Pancreas (tissue), 10 donors: ENCODE results near the gene GPR137. TPM values are rescaled to one million over a fixed set of nuclear protein-coding genes. Genes with fewer than 3 reads are reported as not detected.
"Not testable (repeated sequence)": the region's sequence is repeated elsewhere in the genome, so short reads cannot be mapped to it uniquely, and the experiment has no call there.

Experiments used
- ATAC-seq, 4 donors: fragments of 200-7000 bp; cut with Tn5 transposase; one replicate each; pipeline versions ENCODE4 v1.8.0 to v1.9.1; 2020; ENCODE audit warnings: mild to moderate bottlenecking in 4 of 4, moderate library complexity in 4 of 4
- DNase-seq, 6 donors: peaks; one replicate each; pipeline ENCODE4 v3.0.0-alpha.2; 2020
- FAIRE-seq: peaks from 2 replicates; lab custom pipeline; 2012; peaks lifted over from hg19 to GRCh38; lab: Jason Lieb, UNC
- H3K27ac ChIP-seq, 4 donors: fragments of 200-600 bp; sonication (generic); 1 replicate in 3 of 4; 2 replicates in 1 of 4; pipeline versions ENCODE4 v1.5.0 to v1.8.0; 2020
- H3K27me3 ChIP-seq, 4 donors: fragments of 200-600 bp; one replicate each; pipeline ENCODE4 v1.8.0; 2021
- H3K36me3 ChIP-seq, 3 donors: fragments of 200-600 bp; sonication (generic) in 1 of 3; one replicate each; pipeline versions ENCODE4 v1.5.0 to v1.8.0; 2020 to 2021
- H3K4me1 ChIP-seq, 3 donors: fragments of 200-600 bp; one replicate each; pipeline ENCODE4 v1.8.0; 2021
- H3K4me3 ChIP-seq, 4 donors: fragments of 200-600 bp; sonication (generic) in 2 of 4; one replicate each; pipeline versions ENCODE4 v1.5.0 to v1.8.0; 2020 to 2021
- H3K9me3 ChIP-seq, 4 donors: fragments of 200-600 bp; one replicate each; pipeline ENCODE4 v1.8.0; 2021
- WGBS, 2 donors: extraction: QIAGEN DNeasy Blood & Tissue Kit; methylation state at CpG; one replicate each; pipeline ENCODE4 v1.1.7; 2013; 5-methylcytosine and 5-hydroxymethylcytosine counted together
- intact Hi-C, 3 donors: fragments of 100-400 bp; cut with DNase I; formaldehyde crosslinking; loops; one replicate each; pipeline versions ENCODE4 v1.11.1 to v1.14.2; 2022
- polyA plus RNA-seq, 2 donors: library from polyadenylated mRNA; stranded (reverse); fragments of 200-250 nt; gene quantifications; one replicate each; pipeline ENCODE4 v1.2.3, GENCODE V29; 2013
- total RNA-seq, 6 donors: library from RNA; stranded (reverse); fragmentation: NEBNext Ultra II Directional in 4 of 6; extraction: Animal tissue kit (Norgen Biotek cat#: 25700) in 4 of 6; gene quantifications; one replicate each; pipeline versions ENCODE4 v1.2.1 to v1.2.4, GENCODE V29; 2021 to 2023
- TF ChIP-seq, protein P1 (sequence below), 4 donors: fragments of 200-600 bp; sonication (generic) in 3 of 4; IDR thresholded peaks; one replicate each; pipeline versions ENCODE4 v1.5.0 to v1.8.0; 2021; ENCODE audit warnings: antibody characterized with exemption in 4 of 4
- donor health status: healthy with polysubstance abuse.
- donor health status: DM: no; HTN: no; CAD: no; lungs with moderate emphysema.
- donor health status: DM: no; HTN: no; CAD: no.
- donor health status: control.
- donor health status: control.
- donor health status: Bipolar disorder and iron deficiency.
- donor health status: DM: yes; HTN: yes; CAD: no.
- donor health status: DM: no; HTN: no; CAD: no.
- donor health status: DM: no; HTN: no; CAD: no.
- donor health status: DM: yes; HTN: yes; CAD: no.

GPR137 gene
- total and polyA plus RNA-seq, 8 donors = 7.1 to 27.9 (median 14.0) TPM

DNA sequence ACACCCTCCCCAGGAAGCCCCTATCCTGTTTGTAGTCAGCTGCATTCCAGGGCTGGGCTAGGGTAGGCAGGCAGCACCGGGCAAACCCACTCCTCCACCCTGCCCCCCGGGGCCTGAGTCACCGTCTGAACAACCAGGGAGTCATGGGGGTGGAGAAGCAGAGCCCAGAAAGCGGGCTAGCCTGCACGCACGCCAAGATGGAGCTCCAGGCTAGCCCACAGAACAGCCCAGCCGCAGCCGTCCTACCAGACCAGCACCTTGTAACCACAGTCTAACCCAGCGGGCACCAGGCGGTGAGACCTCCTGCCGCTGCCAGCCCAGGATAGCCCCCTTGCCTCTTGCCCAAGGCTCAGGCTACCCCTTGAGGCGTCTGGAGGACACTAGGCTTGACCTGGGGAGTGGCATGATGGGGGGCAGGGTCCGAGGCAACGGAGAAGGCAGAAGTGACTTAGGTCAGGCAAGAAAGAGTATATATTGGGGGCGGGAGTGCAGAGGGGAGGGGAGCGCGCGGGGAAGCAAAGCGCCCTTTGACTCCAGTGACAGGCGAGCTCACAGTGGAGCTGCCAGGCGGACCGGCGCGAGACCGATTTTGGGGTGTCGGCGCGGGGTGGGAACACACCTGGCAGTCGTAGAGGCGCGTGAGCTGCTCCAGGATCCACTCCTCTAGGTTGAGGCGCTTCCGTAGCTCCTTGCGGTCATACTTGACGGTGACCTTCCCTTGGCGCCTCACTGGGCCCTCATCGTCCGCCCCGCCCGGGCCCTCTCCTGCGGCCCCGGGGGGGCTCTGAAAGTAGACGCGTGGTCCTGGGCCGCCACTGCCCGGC is 39.6 kb upstream of the GPR137 start:
- peak overlapping the region; percentile 35 to 75 (median 62) for H3K4me3 ChIP-seq
- intact Hi-C loops = no loop called here
- TF ChIP-seq, protein P1, sequence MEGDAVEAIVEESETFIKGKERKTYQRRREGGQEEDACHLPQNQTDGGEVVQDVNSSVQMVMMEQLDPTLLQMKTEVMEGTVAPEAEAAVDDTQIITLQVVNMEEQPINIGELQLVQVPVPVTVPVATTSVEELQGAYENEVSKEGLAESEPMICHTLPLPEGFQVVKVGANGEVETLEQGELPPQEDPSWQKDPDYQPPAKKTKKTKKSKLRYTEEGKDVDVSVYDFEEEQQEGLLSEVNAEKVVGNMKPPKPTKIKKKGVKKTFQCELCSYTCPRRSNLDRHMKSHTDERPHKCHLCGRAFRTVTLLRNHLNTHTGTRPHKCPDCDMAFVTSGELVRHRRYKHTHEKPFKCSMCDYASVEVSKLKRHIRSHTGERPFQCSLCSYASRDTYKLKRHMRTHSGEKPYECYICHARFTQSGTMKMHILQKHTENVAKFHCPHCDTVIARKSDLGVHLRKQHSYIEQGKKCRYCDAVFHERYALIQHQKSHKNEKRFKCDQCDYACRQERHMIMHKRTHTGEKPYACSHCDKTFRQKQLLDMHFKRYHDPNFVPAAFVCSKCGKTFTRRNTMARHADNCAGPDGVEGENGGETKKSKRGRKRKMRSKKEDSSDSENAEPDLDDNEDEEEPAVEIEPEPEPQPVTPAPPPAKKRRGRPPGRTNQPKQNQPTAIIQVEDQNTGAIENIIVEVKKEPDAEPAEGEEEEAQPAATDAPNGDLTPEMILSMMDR (IDR thresholded peaks at IDR 0.05) = no peak
- peak; percentile 84 to 92 (median 88) for DNase-seq
- peak overlapping the region; percentile 76 to 89 (median 83) for H3K27ac ChIP-seq
- H3K4me1 ChIP-seq = peaks cover 0 to 24% (median 17%) of the 10 kb centered on the region in 3 donors
- peak; percentile 8 to 22 (median 17) for ATAC-seq
- H3K36me3 ChIP-seq = no peaks in the 10 kb centered on the region
- no peaks in the 10 kb centered on the region for H3K9me3 ChIP-seq
- no peaks in the 10 kb centered on the region for H3K27me3 ChIP-seq
- FAIRE-seq = no peak
- 1% methylated on average over 31 to 46 of the region's 46 CpGs for WGBS, 2 donors

DNA sequence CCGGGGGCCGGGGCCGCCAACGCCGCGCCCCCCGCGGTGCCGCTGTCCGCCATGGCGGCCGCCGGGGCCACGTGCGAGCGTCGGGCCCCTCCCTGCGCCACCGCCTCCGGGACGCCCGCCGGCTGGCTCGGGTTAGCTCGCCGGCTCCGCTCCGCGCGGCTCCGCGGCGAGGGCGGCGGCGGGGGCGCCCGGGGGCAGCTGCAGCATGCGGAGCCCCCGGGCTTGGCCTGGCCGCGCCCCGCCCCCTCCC is 39.1 kb upstream of the GPR137 start:
- WGBS, 2 donors = 0% methylated on average over 16 to 43 of the region's 43 CpGs
- peak overlapping the region in 3 of 4 donors; percentile 35 to 70 (median 54) for H3K4me3 ChIP-seq
- peak in 1 of 4 donors; percentile 0 for ATAC-seq
- FAIRE-seq, DNase-seq, H3K27me3 ChIP-seq, H3K9me3 ChIP-seq, H3K36me3 ChIP-seq, intact Hi-C loops: not testable (repeated sequence)
- peaks cover 0 to 24% (median 17%) of the 10 kb centered on the region in 3 donors for H3K4me1 ChIP-seq
- peak overlapping the region; percentile 76 to 89 (median 83) for H3K27ac ChIP-seq

DNA sequence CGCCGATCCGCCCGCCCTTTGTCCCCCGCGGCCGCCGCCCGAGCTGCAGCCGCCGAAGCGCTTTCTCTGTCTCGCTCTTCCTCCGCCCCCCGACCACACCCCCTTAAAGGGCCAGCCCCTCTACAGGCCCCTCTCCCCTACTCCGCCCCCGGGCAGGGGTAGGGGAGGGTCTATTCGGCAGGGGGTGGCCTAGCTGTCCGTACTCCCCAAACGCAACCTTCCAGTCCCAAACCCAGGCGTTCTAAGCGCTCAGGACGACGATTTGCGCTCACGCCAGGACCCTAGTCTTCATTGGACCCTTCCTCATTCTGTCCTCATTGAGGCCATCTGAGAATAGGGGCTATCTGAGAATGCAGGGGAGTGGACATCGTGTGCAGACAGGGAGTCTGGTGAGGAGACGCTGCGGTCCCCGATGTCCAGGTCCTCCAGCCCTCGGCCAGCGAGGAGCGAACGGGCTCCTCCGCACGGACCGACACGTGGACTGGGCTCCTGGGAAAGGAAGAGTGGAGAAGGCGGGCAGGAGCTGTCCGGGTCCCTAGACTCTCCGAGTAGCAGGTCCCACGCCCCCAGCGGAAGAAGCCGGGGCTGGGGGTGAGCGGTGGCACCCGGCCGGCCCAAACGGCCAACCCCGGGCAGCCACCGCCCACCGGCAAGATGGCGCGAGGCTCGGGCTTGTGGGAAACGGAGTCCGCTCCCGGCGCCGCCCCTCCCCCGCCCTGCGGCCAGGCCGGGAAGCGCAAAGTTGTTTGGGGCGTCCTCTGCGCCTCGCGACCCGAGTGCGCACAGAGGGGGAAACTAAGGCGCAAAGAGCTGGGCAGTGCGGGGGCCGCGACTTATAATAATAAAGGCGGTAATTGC is 38.5 kb upstream of the GPR137 start, which contains the start of gene PPP1R14B:
TSS of gene PPP1R14B (minus strand) at position 73 of the 858 bp plus-strand sequence. CDS start 270 bp downstream, outside the sequence.
- ATAC-seq (peak; percentile 55 to 74 (median 68)), DNase-seq (peak; percentile 84 to 95 (median 90)), FAIRE-seq (no peak)
- Histone ChIP-seq H3K36me3 (no peaks in the 10 kb centered on the region), H3K27ac (peak within 1 kb of the TSS; percentile 76 to 89 (median 83)), H3K27me3 (no peaks in the 10 kb centered on the region), H3K4me1 (peaks cover 0 to 24% (median 17%) of the 10 kb centered on the region in 3 donors), H3K4me3 (peak within 1 kb of the TSS; percentile 35 to 75 (median 62)), H3K9me3 (no peaks in the 10 kb centered on the region)
- 0% methylated on average over 56 to 73 of the region's 74 CpGs for WGBS, 2 donors
- intact Hi-C loops = no loop called here
- TF ChIP-seq, protein P1 (IDR thresholded peaks at IDR 0.05) = peak in 1 of 4 donors; percentile 5

DNA sequence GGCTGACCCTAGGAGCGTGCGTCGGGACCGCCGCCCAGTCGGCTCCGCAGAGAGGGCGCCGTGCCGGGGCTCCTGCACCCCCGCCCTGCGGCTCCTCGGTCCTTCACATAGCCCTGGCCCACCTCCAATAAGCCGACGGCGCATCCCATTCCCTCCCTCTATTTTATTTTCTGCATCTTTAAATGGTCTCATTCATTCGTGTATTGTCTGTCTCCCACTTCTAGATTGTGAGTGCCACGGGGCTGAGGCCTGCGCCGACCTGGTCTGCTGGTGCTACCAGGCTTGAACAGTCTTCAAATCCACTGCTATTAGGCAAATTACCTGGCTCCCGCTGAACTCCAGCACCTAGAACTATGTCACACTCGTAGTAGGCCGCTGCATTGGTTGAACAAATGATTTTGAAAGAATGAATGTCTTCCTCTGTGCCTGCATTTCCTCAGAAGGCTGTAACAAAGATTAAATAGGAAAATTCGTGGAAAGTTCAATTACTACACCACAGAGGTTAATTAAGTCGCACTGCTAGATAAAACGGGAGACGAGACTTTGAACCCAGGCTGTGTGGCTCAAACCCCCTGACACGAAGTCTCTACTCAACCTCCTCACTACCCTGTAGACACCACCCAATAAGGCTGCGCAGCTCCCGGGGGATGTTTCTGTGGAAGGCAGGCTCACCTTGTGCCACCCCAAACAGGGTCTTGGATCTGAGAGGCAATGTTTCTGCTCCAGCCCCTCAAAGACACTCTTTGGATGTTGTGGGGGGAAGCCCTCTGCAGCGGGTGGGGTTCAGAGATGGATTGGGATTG is 37.7 kb upstream of the GPR137 start:
- Histone ChIP-seq H3K27ac (peak overlapping the region in 2 of 4 donors; percentile 72 to 85), H3K36me3 (no peaks in the 10 kb centered on the region), H3K9me3 (no peaks in the 10 kb centered on the region), H3K4me1 (peaks cover 0 to 19% (median 11%) of the 10 kb centered on the region in 3 donors), H3K27me3 (no peaks in the 10 kb centered on the region), H3K4me3 (peak overlapping the region; percentile 35 to 70 (median 48))
- FAIRE-seq (no peak), DNase-seq (no peak), ATAC-seq (no peak)
- TF ChIP-seq, protein P1 (IDR thresholded peaks at IDR 0.05) = no peak
- WGBS, 2 donors = 32 to 36% methylated on average over 30 to 31 of the region's 31 CpGs
- intact Hi-C loops = no loop called here
